GM20431 (cell line): ENCODE measurements around the gene PFDN1.

Experiments
- in situ Hi-C: fragments of 300-500 bp; cut with MseI, MboI; formaldehyde crosslinking; loops from one replicate; pipeline ENCODE4 v1.15.0; 2020; ENCODE audit warnings: low sequenced_read_pairs; ENCODE audit not compliant: unreplicated experiment

Gene PFDN1

DNA sequence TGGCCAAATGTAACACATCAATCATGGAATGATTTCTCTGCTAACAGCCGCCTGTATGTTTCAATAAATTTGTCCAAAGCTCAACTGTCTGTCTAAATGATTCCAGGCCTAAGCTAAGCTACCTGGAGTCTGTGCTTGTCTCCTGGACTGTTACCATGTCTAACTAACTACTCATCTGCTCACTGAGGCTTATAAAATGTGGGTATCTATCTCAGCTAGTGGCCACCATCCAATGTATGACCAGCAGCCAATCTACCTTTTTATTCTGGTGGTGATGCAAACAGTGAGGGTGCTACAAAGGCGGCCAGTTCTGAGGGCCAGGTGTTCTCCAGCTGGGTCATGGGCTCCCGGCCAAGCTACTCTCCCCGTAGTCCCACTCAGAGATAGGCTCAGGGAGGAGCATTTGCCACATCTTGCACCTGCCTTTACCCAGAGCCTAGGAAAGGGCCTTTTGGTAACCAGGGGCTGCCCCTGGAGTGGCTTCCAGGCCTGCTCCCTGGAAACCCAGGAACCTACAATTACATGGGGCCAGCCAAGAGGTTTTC, 59.1 kb downstream of the PFDN1 start:
- in situ Hi-C loops, result loop anchor here (10.0 to 25.0 kb wide), 2 partner anchors 101 to 469 kb away; partner anchors contain the start of genes HBEGF and ZMAT2

DNA sequence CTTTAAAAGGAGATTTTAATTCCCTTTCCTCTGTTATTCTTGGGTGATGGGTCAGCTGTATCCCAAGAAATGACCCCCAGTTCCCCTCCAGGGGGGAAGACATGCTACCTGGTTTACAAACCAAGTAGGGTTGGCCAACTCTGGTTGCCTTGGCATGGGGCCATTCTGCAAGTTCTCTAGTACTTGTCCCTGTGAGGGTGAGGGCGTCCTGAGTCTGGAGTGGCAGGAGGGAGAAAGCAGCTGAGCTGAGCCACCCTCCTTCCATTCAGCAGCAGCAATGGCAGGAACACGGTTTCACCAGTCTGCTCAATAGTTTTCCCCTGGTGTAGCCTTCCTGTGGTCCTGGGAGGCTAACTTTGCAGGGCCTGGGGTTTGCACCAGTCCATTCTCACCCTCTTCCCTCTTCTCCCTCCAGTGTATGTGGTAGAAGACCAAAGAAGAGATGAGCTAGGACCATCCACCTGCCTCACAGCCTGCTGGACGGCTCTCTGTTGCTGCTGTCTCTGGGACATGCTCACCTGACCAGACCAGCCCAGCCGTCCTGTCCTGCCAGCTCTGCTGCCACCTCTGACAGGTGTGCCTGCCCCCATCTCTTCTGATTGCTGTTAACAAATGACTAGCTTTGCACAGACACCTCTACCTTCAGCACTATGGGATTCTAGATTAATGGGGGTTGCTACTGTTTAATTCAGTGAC, 59.9 kb downstream of the PFDN1 start:
- in situ Hi-C loops, result loop anchor here (10.0 to 25.0 kb wide), 2 partner anchors 102 to 469 kb away; partner anchors contain the start of genes HBEGF and ZMAT2

DNA sequence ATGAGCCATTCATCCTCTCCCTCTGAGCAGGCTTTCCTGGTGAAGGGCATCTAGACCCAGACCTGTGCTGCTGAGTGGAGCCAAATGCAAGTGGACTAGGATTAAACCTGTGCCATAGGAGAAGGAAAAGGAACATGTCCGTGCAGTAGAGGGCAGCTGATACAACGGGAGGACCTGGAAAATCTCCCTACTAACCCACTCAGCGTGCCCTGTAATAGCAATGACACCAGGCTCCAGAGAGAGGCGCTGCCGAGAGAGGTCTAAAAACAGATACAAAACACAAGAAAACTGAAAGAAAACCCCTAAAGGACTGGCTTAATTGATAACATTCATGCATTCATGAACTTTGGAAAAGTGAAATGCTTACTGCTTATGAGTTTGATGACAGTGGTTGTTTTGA, 60.8 kb downstream of the PFDN1 start:
- in situ Hi-C loops, result loop anchor here (10.0 to 25.0 kb wide), 2 partner anchors 103 to 470 kb away; partner anchors contain the start of genes HBEGF and ZMAT2

DNA sequence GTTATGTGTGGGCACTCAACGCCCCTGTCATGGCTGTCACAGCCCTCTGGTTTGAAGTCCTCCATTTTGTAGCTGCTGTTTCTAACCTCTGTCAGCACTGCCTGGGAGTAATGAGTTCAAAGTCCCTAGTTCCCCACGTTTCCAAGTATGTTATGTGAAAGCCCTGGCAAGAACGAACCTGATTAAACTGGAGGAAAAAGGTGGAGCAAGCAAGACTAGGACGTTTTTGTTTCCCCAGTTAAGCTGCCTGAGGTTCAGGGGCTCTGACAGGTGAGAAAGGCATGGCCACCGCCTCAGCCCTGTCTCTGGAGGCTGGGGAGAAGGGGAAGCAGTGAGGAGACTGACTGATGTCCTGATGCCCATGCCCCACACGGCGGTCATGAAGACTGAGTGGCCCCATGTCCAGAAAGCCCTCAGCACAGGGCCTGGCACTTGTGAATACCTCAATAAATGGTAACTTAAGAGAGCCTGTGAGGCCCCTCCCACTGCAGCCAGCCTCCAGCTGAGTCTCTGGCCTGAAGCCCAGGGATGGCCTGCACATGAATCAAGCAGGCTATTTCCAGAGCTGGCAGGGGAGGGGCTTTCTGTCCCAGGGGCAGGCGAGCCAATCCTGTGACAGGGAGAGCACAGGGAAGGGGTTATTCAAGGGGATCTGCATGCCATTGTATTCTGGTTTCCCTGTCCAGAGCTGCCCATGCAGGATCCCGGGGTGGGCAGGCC, 61.8 kb downstream of the PFDN1 start:
- in situ Hi-C loops, result loop anchor here (10.0 to 25.0 kb wide), 2 partner anchors 104 to 471 kb away; partner anchors contain the start of genes HBEGF and ZMAT2

DNA sequence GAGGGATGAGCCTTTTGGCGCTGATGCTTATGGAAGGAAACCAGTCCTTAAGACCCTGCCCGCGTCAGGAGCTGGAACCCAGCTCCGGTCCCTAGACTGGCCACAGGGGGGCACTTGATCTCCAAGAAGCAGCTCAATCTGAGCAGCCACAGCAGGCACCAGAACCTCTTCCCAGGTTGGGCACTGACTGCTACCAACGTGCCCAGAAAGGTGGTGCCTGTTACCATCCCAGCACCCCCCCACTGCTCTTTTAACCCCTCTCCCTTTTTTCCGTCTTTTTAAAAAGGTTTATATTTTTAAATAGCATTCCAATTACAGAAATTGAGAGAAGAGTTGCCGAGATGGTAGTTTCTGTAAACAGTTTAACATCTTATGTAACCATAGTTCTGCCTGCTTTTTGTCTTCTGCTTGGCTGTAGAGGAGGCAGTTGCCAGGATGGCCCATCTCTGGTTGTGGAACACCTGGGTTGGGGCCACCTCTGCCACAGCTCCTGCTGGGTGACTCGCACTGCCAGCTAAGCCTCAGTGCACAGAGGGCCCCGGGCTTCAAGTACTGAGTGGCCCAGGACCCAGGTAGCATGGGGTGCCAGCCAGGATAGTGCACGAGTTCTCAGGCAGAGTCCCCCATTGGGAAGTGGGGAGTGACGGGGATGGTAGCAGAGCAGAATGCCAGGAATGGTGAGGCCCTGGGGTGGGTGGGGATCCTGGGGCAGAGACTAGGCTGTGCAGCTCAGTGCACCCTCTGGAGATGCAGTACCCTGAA, 62.8 kb downstream of the PFDN1 start:
- in situ Hi-C loops, result loop anchor here (10.0 to 25.0 kb wide), 2 partner anchors 105 to 472 kb away; partner anchors contain the start of genes HBEGF and ZMAT2

DNA sequence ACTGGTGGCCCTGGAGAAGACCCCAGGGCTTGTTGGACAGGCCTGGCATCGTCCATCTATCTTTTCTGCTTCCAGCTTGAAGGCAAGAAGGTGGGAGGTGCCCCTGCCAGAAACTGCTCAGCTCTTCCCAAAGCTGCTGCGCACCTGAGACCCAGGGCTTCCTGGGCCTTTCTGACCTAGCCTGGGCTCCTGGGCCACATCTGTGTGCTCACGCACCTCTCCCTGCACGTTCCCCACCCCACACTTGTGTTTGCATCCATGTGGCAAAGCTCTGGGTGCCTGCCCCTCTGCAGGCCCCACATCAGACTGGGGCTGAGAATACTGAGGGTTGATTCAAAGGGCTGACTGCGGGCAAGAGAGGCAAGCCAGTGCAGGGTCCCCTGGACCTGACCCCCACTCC, 63.4 kb downstream of the PFDN1 start:
- in situ Hi-C loops, result loop anchor here (25.0 kb wide), 1 partner anchor 473 kb away; the partner anchor contains the start of gene ZMAT2

DNA sequence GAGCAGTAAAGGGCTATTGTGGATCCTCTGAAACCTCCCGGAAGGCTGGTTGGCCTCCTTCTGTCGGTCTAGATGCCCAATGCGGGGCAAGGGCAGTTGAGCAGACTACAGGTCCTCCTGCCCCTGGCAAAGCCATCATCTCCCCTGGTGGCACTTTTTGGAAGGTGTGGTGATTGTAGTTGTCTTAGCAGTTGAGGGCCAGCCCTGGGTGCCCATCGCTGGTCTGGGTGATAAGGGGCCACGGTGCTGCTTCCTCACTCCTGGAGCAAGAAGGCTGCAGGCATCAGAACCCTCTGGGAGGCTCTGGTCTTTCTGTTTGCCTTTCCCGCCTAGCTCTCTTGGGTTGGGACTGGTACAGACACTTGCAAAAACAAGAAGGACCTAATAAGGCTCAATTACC, 64.1 kb downstream of the PFDN1 start:
- in situ Hi-C loops, result loop anchor here (25.0 kb wide), 1 partner anchor 474 kb away; the partner anchor contains the start of gene ZMAT2

DNA sequence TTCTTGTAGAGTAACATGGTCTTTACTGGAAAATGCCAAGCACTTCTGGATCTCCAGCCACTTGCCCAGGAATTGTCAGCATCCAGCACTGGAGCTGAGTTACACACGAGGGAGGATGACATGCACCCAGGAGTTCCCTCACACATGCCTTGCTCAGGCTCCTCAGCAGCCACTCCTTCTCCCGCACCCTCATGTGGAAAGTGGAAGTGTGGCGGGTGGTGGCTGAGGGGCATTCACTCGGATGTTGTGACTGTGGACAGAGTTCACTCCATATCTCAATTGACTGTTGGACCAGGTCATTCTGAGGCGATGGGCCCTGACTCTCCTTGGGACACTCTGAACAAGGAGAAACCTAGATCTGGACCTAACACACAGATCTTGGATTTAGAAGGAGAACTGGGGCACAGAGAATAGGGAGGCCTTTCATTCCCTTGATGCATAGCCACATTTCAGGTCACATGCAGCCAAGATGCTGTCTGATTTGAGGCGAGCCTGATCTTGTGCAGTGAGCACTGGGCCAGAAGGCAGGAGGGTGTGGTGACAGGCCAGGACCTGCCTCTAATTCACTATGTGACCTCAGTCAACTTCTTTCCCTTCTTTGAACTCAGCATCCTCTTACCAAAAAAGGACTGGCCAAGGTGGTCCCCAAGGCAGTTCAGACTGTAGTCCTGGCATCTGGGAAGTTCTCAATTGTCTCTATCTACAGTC, 65.9 kb downstream of the PFDN1 start:
- in situ Hi-C loops, result loop anchor here (25.0 kb wide), 1 partner anchor 475 kb away; the partner anchor contains the start of gene ZMAT2

DNA sequence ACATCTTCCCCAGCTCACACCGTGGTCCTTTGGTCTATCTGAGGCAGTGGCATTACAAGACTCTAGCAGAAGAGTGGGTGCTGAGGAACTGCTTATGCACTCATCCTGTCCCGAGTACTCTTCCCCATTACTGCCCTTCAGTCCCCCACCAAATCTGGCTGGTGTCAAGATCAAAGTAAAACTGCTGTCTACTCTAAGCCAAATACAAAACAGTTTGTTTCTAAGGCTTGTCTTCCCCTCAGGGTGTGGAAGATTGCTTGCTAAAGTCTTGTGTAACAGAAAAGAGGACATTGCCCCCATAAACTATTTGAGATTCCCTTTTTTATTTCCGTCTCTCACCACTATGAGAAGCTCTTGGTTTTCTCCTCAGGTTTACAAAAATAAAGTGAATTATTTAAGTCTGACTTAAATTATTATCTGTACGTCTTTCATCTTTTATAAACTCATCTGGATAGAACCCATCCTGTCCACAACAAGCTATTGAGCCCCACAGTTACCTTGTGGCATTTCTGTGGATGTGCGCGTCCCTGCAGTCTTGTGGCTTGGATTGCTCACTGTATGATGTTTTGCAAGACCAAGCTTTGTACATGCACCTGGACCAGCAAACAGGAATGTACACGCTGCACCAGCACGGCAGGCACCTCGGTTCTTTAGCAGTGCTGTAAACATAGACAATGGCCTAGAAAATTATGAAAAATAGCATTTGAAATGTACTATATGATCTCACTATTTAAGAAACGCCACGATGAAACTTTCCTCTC, 66.9 kb downstream of the PFDN1 start:
- in situ Hi-C loops, result loop anchor here (25.0 kb wide), 1 partner anchor 476 kb away; the partner anchor contains the start of gene ZMAT2

DNA sequence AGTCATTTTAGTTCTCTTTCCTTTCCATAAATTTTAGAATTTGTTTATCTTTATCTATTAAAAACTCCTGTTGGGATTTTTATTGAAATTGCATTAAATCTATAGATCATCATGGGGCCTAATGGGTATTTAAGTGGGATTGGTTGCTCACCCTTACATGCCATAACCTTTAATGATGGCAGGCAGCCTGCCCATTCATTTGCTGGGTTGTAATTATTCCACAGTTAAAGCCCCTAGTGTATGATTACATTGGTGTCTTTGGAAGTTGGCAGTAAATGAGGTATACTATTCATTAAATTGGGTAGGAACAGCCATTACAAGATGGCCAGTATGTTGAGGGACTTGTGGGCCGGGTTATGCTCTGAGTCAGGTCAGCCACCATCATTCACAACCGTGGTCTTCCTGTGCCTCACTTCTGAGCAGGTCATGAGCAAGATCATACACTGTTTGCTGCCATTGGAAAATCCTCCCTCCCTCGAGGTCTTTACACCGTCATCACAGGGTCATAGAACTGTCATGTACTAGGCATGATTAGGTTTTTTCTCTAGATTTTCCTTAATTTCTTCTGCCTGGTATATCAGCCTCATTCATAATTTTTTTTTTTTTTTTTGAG, 68.4 kb downstream of the PFDN1 start:
- in situ Hi-C loops, result loop anchor here (25.0 kb wide), 1 partner anchor 478 kb away; the partner anchor contains the start of gene ZMAT2

DNA sequence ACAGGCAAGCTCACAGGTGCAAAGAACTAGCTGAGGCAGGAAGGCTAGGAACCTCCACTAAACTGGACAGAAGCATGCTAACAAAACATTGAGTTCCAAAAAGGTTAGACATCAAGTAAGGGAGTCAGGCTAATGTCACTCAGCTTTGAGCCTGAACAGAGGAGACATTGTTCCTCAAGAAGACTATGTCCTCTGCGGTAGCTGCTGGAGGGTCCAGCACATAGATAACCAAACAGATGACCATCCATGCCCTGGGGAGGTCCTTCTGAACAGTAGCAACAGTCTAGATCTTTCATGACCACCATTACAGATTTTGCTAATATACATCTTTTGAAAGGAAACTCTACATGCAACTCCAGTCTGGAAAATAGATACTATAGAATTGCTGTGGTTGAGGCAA, 70.2 kb downstream of the PFDN1 start:
- in situ Hi-C loops, result loop anchor here (25.0 kb wide), 1 partner anchor 480 kb away; the partner anchor contains the start of gene ZMAT2

DNA sequence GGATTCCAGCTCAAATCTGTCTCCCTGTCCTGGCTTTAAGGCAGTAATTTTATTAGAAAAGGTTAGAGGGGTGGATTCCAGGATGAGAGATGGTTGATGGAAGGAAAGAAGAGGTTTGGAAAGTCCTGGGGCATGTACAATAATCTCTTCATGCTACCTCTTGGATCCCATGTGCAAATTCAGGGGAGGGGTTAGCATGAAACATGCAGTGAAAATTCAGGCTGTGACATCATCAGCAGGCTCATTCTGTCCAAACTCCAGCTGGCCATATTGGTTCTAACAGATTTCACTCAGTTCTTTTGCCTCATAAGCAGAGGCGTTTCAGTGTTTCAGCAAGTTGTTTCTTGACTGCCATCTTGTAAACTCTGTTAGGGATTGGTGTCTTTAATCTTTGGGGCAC, 72.5 kb downstream of the PFDN1 start:
- in situ Hi-C loops, result loop anchor here (25.0 kb wide), 1 partner anchor 482 kb away; the partner anchor contains the start of gene ZMAT2

DNA sequence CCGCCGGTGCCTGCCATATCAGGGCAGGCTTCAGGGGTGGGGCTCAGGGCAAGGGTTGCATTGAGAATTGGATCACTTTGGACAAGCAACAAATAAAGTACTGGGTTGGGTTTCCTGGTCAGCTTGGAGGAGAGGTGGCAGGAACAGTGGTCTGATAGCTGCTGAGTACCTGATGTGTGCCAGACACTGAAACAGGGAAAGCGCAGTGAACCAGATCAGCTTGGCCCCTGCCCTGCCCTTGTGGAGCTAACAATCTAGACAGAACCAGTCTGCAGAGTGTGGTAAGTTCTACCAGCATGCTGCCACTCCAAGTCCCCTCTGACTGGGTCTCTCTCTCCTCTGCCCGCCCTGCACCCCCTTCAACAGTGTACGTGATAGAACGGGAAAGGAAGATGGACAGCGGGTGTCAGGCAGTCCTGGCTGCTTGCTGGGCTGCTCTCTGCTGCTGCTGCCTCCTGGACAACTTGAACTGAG, 74.5 kb downstream of the PFDN1 start:
- in situ Hi-C loops, result loop anchor here (25.0 kb wide), 1 partner anchor 484 kb away; the partner anchor contains the start of gene ZMAT2

DNA sequence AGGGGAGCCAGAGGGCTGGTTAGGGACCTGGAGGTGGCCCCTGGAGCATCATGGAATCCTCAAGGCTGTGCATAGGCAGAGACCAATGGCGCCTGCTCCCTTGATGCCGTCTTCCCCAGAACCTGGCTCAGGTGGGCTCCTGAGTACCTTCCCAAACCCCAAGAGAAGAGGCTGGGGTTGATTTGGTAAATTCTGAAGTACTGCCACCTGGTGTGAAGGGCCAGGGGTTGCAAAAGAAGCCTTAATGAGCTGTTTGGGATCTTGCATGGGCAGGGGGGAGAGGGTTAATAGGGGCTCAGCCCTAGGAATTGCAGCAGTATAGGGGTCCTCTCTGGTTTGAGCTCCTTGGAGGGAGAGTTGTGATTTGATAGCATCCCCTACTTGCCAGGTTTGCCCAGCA, 75.9 kb downstream of the PFDN1 start:
- in situ Hi-C loops, result loop anchor here (25.0 kb wide), 1 partner anchor 485 kb away; the partner anchor contains the start of gene ZMAT2

DNA sequence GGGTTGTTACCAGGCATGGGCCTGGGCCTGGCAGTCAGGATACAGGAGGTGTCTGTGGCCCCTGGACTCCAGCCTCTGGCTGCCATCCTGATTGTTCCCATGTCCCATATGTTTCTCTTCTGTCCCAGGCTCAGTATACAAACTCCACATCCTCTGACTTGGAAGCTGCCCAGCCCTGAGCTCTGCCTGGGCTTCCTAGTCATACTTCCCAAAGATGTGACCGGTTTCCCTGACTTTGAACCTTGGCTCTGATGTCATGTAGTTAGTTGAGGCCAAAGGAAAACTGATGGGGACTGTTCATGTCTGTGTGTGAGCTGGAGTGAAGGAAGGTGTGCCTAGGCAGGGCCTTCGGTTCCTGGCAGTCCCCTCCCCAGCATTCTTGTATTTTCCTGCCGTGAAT, 77.5 kb downstream of the PFDN1 start:
- in situ Hi-C loops, result loop anchor here (25.0 kb wide), 1 partner anchor 487 kb away; the partner anchor contains the start of gene ZMAT2

DNA sequence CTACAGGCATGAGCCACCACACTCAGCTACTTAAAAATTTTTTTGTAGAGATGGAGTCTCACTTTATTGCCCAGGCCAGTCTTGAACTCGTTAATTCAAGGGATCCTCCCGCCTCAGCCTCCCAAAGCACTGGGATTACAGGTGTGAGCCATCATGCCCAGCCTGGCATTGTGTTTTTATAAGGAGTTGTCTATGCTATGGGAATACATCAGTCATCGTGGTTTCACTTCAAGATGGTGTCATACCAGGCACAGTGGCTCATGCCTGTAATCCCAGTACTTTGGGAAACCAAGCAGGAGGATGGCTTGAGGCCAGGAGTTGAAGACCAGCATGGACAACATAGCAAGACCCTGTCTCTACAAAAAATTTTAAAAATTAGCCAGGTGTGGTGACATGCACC, 78.2 kb downstream of the PFDN1 start:
- in situ Hi-C loops, result loop anchor here (25.0 kb wide), 1 partner anchor 488 kb away; the partner anchor contains the start of gene ZMAT2

DNA sequence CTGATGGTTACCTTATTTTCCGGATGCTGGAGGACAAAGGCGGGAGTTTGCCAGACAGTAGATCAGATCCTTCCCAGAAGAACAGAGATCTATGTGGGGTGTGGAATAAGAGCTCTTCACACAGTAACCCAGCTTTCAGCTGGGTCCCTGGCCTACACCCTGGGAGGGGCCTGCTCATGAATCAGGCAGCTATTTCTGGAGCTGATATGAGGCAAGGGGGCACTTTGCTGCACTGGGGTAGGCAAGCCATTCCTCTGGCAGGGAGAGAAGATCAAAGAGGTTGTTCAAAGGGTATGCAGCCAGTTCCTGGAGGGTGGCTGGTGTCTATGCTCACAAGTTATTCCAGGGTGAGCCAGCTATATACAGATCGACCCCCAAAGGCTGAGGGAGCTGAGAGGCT, 79.3 kb downstream of the PFDN1 start:
- in situ Hi-C loops, result no loop called here
